Esophagus muscularis mucosa (tissue), 4 donors: ENCODE data around the gene TRIM37. TPM values are rescaled to one million over a fixed set of nuclear protein-coding genes. Genes with fewer than 3 reads are reported as not detected.
"Not testable (repeated sequence)": the region's sequence is repeated elsewhere in the genome, so short reads cannot be mapped to it uniquely, and the experiment has no call there.

Experiments used
- DNase-seq: peaks from one replicate; pipeline ENCODE4 v3.0.0-alpha.2; 2017; ENCODE audit errors: extremely low spot score
- H3K27ac ChIP-seq, 4 donors: fragments of 200-600 bp; sonication (generic); replicated peaks in 1 of 4; 1 replicate in 3 of 4; 2 replicates in 1 of 4; pipeline ENCODE4 v1.5.1; 2016 to 2019; ENCODE audit warnings: mild to moderate bottlenecking in 1 of 4
- H3K27me3 ChIP-seq, 4 donors: fragments of 200-600 bp; sonication (generic); one replicate each; pipeline versions ENCODE4 v1.5.1 to v1.6.0; 2016 to 2019
- H3K36me3 ChIP-seq, 4 donors: fragments of 200-600 bp; sonication (generic); one replicate each; pipeline ENCODE4 v1.5.1; 2016 to 2019
- H3K4me1 ChIP-seq, 4 donors: fragments of 200-600 bp; sonication (generic); one replicate each; pipeline ENCODE4 v1.5.1; 2016 to 2019
- H3K4me3 ChIP-seq, 4 donors: fragments of 200-600 bp; sonication (generic); 1 replicate in 2 of 4; 2 replicates in 2 of 4; pipeline ENCODE4 v1.5.1; 2016 to 2019; ENCODE audit warnings: mild to moderate bottlenecking in 4 of 4, moderate library complexity in 1 of 4
- H3K9me3 ChIP-seq, 4 donors: fragments of 200-600 bp; sonication (generic); 1 replicate in 3 of 4; 2 replicates in 1 of 4; pipeline ENCODE4 v1.5.1; 2016 to 2019
- CTCF ChIP-seq, 3 experiments: fragments of 200-600 bp in 2 of 3; fragments of 450-650 bp in 1 of 3; sonication (generic) in 2 of 3; IDR thresholded peaks; one replicate each; pipeline ENCODE4 v1.5.1; 2017 to 2019; ENCODE audit warnings: antibody characterized with exemption in 3 of 3, mild to moderate bottlenecking in 2 of 3, moderate library complexity in 1 of 3
- EP300 ChIP-seq: sonication (generic); formaldehyde crosslinking; IDR thresholded peaks from one replicate; pipeline ENCODE4 v1.6.1; 2017; ENCODE audit warnings: antibody characterized with exemption
- POLR2A ChIP-seq: fragments of 450-650 bp; IDR thresholded peaks from one replicate; pipeline ENCODE4 v1.6.1; 2017; ENCODE audit warnings: antibody characterized with exemption, moderate library complexity, mild to moderate bottlenecking, low read depth
- POLR2AphosphoS5 ChIP-seq, 2 donors: sonication (generic); formaldehyde crosslinking; IDR thresholded peaks; one replicate each; pipeline ENCODE4 v1.6.1; 2017; ENCODE audit warnings: antibody characterized with exemption in 2 of 2
- WGBS: methylation state at CpG from one replicate; pipeline ENCODE4 v1.1.5; 2018; 5-methylcytosine and 5-hydroxymethylcytosine counted together
- intact Hi-C: fragments of 100-400 bp; cut with DNase I; formaldehyde crosslinking; loops from one replicate; pipeline ENCODE4 v1.15.1; 2023
- total RNA-seq, 4 donors: library from RNA; depleted of rRNA; stranded (reverse); fragments of >200 nt; gene quantifications; one replicate each; pipeline versions ENCODE4 v1.1.0 to v1.2.1, GENCODE V29; 2016

TRIM37 gene
- total RNA-seq, 4 donors from 2014 or later: 23.4 to 27.5 (median 25.3) TPM

GRCh38 chr17:59139939-59140338 lies 33.3 kb upstream of the TRIM37 start:
- Histone ChIP-seq H3K4me1 (no peaks in the 10 kb centered on the region), H3K27ac (no peak overlapping the region), H3K4me3 (no peak overlapping the region), H3K9me3 (no peaks in the 10 kb centered on the region), H3K36me3 (peaks cover 0 to 7% (median 0%) of the 10 kb centered on the region in 4 donors), H3K27me3 (no peaks in the 10 kb centered on the region)
- 90% methylated on average over 4 of the region's 4 CpGs for whole genome bisulfite sequencing
- no peak for DNase-seq
- intact Hi-C loops: no loop called here
- TF ChIP-seq POLR2A (no peak), CTCF (IDR thresholded peaks at IDR 0.05) (no peak), POLR2AphosphoS5 (IDR thresholded peaks at IDR 0.05) (no peak), EP300 (no peak)

GRCh38 chr17:59138339-59138738 lies 31.7 kb upstream of the TRIM37 start:
- H3K9me3 ChIP-seq, H3K27me3 ChIP-seq, H3K4me1 ChIP-seq, intact Hi-C loops, H3K27ac ChIP-seq, DNase-seq, H3K36me3 ChIP-seq, H3K4me3 ChIP-seq: not testable (repeated sequence)
- 93% methylated on average over 10 of the region's 10 CpGs for WGBS

GRCh38 chr17:59131131-59131530 lies 24.5 kb upstream of the TRIM37 start:
- 68% methylated on average over 1 of the region's 1 CpG for WGBS
- intact Hi-C loops: no loop called here
- Histone ChIP-seq H3K27ac (no peak overlapping the region), H3K9me3 (no peaks in the 10 kb centered on the region), H3K4me3 (no peak overlapping the region), H3K36me3 (peaks cover 0 to 27% (median 16%) of the 10 kb centered on the region in 4 donors), H3K27me3 (no peaks in the 10 kb centered on the region), H3K4me1 (no peaks in the 10 kb centered on the region)
- no peak for DNase-seq
- TF ChIP-seq POLR2A (no peak), EP300 (no peak), CTCF (IDR thresholded peaks at IDR 0.05) (no peak), POLR2AphosphoS5 (IDR thresholded peaks at IDR 0.05) (no peak)

GRCh38 chr17:59129814-59130213 lies 23.1 kb upstream of the TRIM37 start:
- Histone ChIP-seq H3K36me3 (peaks cover 0 to 27% (median 16%) of the 10 kb centered on the region in 4 donors), H3K4me3 (no peak overlapping the region), H3K27me3 (no peaks in the 10 kb centered on the region), H3K27ac (no peak overlapping the region), H3K9me3 (no peaks in the 10 kb centered on the region), H3K4me1 (no peaks in the 10 kb centered on the region)
- intact Hi-C loops: no loop called here
- WGBS: 89% methylated on average over 2 of the region's 2 CpGs
- DNase-seq: no peak
- TF ChIP-seq POLR2A: no peak
- TF ChIP-seq POLR2AphosphoS5 (IDR thresholded peaks at IDR 0.05): no peak
- TF ChIP-seq CTCF (IDR thresholded peaks at IDR 0.05): no peak
- no peak for TF ChIP-seq EP300

- H3K9me3 ChIP-seq: no peaks in the 10 kb centered on the region
- no peaks in the 10 kb centered on the region for H3K27me3 ChIP-seq
- no peaks in the 10 kb centered on the region for H3K4me1 ChIP-seq
- H3K27ac ChIP-seq: no peak overlapping the region
- H3K4me3 ChIP-seq: no peak overlapping the region
- H3K36me3 ChIP-seq: peaks cover 0 to 41% (median 19%) of the 10 kb centered on the region in 4 donors
- DNase-seq: no peak
- intact Hi-C loops: no loop called here
- 88% methylated on average over 3 of the region's 3 CpGs for WGBS
- no peak for TF ChIP-seq EP300
- TF ChIP-seq POLR2A: no peak
- TF ChIP-seq POLR2AphosphoS5 (IDR thresholded peaks at IDR 0.05): no peak
- no peak for TF ChIP-seq CTCF (IDR thresholded peaks at IDR 0.05)
Measured at GRCh38 chr17:59126809-59127417, 20.2 kb upstream of the TRIM37 start.
